Stimulated activated CD4-positive, alpha-beta T cell treated with anti-CD3 and anti-CD28 coated beads, Interleukin-1b, Interleukin-23, amount 100 ng/mL, for 4 hours (primary cell): ENCODE measurements around the gene NUP35.

Experiments used
- DNase-seq, 2 donors: peaks; one replicate each; pipeline ENCODE4 v3.0.0-alpha.2; 2020; ENCODE audit warnings: low read depth in 2 of 2

NUP35 gene, protein sequence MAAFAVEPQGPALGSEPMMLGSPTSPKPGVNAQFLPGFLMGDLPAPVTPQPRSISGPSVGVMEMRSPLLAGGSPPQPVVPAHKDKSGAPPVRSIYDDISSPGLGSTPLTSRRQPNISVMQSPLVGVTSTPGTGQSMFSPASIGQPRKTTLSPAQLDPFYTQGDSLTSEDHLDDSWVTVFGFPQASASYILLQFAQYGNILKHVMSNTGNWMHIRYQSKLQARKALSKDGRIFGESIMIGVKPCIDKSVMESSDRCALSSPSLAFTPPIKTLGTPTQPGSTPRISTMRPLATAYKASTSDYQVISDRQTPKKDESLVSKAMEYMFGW

DNA sequence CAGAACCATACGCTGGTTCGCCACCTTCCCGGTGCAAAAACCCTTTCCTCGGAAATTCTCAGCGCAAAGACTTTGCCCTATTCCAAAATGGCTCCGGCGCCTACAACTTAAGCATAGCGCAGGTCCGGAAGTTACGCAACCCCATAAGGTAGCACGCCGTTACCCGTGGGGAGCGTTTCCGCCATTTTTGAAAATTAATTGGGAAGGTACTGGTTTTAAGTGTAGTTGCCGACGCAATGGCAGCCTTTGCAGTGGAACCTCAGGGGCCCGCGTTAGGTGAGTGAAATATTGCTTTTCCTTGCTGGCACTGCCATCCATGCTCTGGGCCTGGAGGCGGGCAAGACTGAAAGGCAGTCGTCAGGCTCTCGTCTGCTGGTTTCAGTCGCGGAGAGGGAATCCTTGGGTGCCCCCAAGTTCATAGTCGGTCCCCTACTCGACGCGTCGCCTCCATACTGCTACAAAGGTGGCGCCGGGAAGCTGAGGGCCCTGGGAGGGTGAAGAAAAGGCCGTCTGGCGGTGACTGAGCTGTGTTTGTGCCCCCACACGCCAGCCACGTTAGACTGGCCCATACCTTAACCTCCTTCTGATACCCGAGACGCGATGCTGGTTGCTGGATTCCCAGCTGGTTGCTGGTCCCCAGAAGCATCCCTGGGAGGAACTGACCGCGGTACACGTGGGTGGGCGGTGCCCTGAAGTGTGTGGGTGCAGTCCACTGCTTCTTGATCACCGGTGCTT lies at the start of gene NUP35:
Gene NUP35 (plus strand): TSS at position 222 of the 735 bp plus-strand sequence. CDS start 15 bp downstream, at position 237.
- DNase-seq: peak; percentile 70 to 85

DNA sequence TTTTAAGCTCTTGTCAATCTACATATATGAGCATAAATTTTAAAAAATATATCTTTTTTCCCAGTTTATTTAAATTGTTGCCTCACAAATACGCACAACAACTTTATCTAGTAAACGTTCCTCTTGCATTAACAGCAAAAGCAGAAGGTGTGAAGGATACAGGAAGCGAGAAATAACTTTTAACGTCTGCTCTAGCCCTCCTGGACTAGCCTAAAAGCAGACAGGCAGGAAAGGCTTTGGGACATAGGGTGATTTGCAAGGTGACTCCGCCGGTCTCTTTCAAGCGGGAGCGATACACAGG lies 46.1 kb upstream of the NUP35 start:
- DNase-seq: peak in 1 of 2 donors; percentile 3

DNA sequence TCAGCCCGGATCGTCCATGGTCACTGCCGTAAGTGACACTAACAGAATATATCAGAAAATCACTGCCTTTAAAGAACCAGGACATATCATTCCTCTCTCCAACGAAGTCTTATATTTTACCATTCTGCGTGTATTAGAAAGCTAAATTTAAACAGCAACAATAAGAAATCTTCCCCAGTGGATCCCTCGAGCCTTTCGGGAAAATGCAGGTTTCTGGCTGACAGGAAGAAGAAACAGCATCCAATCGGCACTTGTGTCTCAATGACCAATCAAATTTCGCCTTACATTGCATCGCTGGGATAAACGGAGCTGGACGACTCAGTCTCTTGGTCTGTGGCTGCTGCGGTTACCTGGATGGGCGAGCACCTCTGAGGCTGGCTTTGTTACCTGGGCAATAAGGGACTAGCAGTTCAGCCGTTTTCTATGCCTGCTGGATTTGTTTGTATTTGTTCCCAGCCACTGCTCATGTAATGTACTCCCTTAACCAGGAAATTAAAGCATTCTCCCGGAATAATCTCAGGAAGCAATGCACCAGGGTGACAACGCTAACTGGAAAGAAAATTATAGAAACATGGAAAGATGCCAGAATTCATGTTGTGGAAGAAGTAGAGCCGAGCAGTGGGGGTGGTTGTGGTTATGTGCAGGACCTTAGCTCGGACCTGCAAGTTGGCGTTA lies 45.6 kb upstream of the NUP35 start, which contains the start of gene DUSP19:
Gene DUSP19 (plus strand): TSS at position 284 of the 675 bp plus-strand sequence. CDS start 187 bp downstream, at position 471.
- DNase-seq: peak; percentile 59 to 87

DNA sequence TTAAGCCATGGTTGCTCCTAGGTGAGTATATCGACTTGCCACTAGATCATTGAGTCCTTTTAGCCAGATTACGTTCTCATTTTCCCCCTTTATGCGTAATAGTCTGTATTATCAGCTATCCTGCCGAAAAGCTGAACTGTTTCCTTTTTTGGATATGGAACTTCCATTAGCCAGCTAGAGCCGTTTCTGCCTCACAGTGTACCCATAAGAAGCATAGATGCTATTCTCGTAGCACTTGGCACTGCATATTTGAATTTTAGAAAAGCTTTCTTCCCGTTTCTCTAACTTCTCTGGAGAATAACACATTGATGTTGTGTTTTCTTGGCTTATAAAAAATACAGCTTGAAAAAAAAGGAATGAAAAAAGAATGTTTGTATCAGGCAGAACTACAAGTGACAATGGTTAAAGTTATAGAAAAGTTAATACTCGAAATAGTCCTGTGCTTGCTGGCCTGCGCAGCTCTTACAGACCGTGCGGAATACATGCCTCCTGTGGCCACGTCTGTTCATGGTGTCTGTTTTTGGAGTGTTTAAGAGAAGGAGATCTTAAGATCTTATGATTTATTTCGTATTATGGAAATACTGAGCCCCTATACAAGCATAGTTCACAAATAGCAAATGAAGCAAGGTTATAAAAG lies 45.0 kb upstream of the NUP35 start:
- DNase-seq: no peak

DNA sequence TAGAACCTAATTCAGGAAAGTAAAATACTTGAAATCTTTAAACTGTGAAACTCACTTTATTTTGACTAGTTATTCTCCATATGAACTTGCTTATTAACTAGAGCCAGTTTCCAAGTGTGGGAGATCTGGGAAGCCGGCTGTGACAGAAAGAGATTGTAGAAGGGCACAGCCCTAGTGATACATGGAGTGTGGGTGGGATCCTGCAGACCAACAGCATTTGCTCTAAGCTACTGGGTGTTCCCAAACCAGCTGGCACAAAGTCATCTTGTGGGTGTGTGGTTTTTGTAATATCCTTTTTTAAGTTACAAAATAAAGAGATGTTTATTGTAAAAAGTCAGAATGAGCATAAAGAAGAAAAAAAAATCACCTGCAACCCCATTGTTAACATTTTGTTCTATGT lies 42.3 kb upstream of the NUP35 start:
- DNase-seq: no peak

DNA sequence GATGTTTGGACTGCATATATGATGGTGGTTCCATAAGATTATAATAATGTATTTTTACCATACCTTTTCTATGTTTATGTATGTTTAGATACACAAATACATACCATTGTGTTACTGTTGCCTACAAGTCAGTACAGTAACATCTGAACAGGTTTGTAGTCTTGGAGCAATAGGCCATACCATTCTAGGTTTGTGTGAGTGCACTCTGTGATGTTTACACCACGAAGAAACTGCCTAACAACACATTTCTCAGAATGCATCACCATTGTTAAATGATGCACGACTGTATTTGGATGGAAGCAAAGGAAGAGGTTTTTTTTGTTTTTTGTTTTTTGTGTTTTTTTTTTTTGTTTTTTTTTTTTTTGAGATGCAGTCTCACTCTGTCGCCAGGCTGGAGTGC lies 36.2 kb upstream of the NUP35 start:
- no peak for DNase-seq

DNA sequence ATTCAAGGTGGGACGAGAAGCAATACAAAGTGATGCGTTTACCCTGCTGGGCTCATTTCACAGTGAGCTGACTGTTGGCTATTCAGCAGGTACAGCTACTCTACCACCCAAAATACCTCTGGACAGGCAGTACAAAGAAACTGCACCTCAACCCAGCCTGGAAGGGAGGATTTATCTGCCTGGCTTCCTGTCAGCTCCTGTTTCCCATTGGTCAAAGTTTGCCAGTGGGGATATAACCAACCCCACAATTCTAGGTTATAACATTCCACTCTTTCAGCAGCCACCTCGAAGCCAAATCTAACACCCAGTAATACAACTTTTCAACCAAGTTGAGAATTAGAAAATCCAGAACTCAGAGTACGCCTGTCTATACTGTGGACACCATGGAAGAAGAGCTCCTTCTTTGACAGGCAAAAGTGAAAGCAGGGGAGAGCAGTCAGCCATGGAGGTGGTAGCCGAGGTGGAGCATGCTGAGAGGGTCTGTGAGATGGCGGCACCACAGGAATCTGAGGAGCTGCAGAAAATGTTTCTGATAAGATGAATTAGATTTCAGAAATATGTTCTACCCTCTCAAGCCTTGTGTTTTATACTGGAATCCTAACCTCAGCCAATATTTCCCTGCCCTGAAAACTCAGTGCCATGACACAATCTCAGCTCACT lies 34.9 kb upstream of the NUP35 start:
- DNase-seq: no peak

DNA sequence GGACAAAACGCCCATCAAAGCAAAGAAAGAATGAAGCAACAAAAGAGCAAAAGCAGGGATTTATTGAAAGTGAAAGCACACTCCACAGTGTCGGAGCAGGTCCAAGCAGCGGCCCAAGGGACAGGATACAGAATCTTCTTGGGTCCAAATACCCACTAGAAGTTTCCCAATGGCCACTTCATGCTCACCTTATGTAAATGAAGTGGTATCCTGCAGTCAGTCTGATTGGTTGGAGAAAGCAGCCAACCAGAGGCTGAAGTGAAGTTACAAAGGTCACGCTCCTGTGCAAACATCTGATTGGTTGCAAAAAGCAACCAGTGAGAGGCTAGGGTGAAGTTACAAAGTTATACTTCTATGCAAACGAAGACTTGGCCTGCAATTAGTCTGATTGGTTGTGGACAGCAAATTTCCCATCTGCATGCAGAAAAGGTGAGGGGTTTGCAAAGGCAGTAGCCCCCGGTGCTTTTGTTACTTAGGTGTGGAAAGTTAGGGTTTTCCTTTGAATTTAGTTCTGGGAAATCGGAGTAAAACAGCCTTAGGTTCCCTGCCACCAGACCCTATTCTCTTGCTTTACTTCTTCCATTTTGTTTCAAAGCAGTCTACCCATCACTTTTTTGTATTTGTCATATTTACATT lies 32.8 kb upstream of the NUP35 start:
- DNase-seq: no peak

DNA sequence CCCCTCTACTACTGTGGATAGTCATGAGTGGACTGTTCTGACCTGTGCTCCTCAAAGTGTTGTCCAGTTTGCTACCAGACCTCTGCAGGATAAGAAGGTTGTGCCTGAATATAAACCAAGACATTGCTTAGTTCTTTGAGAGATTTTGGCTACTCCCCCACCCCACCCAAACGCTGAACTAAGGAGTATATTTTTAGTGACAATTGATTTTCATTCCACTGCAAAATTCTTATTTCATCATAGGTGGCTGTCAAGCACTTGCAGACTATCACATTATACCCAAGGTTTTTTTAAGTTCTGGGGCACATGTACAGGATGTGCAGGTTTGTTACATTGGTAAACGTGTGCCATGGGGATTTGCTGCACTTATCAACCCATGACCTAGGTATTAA lies 32.3 kb upstream of the NUP35 start:
- DNase-seq: no peak

DNA sequence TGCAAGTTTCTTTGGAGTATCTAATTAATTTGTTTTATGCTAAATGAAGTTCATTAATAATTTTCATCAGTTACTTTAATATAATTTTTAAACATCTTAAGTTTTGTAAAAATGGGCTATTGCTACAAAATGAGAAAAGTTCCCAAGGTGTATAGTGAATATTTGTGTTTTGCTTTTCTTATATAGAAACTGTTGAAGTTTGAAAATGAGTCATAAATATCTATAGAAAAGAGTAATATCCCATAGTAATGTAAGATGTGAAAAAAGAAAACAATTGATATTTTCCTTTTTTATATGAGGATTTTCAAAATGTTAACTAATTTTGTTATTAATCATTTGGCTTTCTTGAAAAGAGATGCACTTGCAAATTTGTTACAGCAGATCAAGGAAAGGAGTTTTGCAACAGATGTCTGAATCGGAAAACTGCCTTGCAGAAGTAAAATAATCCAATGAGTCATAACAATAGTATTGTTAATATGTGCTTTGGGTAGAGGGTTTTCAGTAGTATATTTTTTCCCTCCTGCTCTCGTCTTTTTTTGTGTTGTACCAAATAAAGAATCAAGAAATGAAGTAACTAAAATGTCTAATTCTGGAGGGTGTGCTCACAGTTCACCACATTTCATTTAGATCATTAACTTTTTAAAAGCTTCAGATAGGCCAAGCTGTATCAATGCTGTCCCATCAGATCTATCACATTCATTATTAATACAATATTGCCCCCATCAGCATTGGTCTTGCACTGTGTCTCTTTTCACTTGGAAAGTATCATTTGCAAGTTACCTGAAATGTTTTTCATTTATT lies 30.2 kb upstream of the NUP35 start:
- no peak for DNase-seq

DNA sequence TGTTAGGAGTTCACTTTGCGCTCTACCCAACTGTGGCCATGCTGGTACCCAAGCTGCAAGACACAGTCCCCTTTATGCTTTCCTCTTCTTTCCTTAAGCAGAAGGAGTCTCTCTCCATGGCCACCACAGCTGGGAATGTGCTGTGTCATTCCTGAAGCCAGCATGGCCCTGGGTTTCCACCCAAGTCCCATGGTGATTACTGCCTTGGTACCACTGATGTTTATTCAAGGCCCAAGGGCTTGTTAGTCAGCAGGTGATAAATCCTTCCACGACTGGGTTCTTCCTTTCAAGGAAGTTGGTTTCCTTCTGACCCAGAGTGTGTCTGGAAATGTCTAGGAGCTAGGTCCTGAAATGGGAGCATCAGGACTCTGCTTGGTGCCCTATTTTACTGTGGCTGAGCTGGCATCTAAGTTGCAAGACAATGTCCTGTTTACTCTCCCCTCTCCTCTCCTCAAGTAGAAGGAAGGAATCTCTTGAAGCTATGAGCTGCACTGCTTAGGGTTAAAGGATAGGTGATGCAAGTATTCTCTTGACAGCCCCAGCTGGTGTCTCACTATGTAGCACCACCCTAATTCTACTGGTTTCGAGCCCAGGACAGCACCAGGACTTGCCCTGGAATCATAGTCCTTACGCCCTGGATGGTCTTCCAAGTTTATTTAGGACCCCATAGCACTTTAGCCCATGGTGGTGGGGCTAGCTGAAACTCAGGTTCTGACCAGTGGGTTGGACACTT lies 18.7 kb upstream of the NUP35 start:
- DNase-seq: no peak

DNA sequence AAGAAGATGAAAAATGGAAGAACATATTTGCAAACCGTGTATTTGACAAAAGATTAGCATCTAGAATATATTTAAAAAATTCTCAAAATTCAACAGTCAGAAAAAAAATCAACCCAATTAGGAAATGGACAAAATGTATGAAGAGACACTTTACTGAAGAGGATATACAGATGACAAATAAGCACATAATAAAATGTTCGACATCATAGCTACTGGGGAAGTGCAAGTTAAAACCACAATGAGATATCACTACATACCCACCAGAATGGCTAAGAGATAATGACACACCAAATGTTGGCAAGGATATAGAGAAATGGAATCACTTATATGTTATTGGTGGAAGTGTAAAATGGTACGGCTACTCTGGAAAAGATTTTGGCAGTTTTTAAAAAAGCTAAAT lies 11.7 kb upstream of the NUP35 start:
- no peak for DNase-seq

DNA sequence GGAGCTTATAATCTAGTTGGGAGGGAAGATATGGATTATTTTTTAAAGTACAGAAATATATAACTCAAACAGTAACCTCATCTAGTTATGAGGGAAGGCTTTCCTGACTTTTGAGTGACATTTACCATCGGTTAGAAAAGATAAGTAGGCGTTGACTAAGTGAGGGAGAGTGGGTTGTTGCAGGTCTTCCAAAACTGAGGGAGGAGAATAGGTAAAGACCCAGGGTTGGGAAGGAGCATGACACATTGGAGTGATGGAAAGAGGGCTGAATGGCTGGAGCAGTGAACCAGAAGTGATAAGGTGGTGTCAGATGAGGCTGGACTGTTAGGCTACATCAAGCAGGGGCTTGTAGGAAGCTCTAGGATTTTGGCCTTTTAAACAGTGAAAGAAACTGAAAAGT lies 10.6 kb upstream of the NUP35 start:
- no peak for DNase-seq

DNA sequence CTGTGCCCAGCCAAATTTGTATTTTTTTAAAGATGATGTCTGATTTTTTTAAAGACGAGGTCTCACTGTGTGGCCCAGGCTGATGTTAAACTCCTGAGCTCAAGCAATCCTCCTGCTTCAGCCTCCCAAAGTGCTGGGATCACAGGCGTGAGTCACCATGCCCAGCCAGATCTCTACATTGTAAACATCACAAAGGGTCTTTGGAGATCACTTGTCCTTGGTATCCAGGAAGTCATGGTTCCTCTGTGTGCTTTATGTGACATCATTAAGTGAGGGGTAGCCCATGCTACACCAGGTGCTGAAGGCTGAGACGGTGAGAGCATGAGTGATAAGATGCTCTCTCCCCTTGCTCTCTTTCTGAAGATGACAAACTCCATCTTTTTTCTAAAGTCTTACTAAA lies 7.0 kb upstream of the NUP35 start:
- DNase-seq: no peak

DNA sequence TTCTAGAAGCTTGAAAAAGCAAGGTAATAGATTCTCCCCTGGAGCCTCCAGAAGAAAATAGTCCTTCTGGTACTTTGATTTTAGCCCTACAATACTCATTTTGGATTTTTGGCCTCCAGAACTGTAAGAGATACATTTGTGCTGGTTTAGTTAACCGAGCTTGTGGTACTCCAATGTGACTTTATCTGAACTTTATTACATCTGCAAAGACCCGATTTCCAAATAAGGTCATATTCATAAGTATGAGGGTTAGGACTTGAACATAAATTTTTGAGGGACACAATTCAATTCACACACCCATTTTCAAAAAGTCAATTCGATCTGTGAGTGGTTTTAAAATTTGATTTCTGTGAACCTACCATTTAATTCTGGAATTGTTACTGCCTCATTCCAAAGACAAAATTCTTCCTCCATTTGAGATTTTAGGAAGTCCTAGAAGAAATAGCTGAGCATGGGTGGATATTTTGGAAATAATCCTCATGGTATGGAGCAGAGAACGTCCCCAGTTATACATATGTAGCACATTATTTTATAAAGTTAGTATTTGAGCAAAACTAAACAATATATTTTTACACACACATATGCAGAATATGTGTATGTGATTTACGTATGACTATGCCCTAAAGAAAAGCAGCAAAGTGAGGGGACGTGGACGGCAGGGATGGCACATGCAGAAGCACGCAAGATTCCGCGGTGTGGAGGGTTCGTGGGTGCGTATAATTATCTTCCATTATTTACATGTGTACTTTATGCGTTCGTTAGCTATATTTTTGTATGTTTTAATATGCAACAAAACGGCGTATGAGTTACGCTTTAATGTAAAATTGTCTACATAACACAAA lies 905 bp upstream of the NUP35 start:
- no peak for DNase-seq

DNA sequence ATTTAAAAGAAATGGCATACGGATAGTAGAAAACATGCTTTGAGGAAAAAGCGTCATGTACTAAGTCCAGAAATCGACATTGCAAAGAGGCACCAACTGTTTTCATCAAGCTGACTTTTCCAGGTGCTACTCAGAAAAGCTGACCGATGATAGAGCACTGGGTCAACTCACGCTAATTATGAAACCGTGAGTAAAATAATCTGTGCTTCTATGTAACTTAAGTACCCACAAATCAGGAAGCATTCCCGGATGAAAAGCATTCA lies 353 bp upstream of the NUP35 start:
- DNase-seq: no peak

DNA sequence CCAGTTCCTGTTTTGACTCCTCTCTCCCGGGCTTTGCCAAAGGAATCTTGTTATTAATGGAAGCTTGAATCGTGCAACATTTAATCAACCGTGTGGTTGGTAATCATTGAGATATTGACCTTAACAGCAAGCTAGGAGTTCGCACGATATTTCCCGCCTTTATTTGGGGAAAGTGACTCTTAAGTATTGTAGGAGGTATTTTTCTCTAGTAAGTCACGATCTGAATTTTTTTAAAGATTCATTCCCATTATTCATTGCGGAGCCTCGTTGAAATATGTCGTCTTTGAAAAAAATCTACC lies 663 bp downstream of the NUP35 start:
- DNase-seq: no peak

DNA sequence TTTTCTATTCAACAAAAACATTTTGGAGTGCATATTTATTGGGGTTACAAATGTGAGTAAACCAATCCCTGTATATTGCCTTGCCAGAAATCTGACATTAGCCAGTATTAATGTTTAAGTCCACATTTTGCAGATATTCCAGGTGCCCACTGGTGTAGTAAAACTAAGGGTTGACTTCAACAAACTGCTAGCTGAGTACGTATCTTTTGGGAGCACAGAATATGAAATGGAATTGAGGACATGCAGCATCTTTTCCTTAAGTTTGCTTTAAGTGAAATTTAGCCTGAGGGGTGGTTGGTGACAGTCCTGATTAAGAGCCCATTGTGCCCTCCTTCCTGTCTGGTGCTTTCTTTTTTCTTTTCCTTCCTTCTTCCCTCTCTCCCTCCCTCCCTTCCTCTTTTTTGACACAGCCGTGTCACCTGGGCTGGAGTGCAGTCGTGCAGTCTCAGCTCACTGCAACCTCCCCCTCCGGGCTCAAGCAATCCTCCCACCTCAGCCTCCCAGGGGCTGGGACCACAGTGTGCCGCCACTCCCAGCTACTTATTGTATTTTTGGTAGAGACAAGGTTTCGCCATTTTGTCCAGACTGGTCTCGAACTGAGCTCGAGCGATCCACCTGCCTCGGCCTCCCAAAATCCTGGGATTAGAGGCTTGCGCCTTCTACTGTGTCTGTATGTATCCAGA lies 1.6 kb downstream of the NUP35 start:
- DNase-seq: no peak

DNA sequence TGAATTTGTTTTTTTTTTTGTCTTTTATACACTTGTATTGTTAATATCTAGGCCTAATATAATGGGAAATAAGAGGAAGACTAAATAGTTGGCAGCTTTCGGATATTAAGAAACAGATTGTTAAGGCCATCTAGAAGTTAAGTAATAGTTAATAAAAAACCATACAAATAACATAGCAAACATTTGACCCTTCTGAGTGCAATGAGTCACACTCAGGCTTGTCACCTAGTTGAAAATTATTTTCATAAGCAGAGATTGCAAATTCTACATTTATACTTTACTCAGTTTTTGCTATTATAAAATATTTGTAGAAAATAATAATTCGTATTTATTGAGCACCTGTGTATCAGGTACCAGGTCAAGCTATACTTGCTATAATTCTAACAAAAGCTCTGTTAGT lies 2.4 kb downstream of the NUP35 start:
- no peak for DNase-seq
